Measurements from ENCODE around the gene SNX9.

The SNX9 gene

DNA sequence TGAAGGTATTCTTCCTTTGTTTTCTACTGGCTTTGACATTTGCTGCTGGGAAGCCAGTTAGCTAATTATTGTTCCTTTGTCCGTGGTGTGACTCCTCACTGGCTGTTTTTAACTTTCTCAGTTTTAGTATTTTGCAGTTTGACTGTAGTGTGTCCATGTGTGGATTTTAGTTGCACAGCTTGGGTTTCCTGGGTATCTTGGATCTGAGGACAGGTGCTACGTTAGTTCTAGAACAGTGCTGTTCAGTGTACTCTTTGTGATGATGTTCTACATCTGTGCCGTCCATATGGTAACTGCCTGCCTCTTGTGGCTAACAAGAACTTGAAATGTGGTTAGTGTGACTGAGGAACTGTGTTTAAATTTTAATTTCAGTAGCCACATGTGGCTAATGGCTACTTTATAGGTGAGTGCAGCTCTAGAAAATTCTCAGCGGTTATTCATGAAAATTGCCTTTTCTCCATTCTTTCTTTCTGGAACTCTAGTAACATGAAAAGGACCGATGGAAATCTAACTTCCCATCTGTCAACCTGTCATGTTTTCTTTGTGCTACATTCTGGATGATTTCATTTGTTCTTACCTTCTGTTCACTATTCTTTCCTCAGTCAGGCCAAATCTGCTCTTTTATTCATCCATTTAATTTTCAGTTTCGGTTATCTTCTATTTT lies 7.4 kb downstream of the SNX9 start:
- Histone ChIP-seq H3K9me3 (ENCODE audit: insufficient read depth, low read length) (no peaks in the 10 kb centered on the region), H3K9ac (ENCODE audit: low read length) (no peak overlapping the region), H4K20me1 (ENCODE audit: insufficient read depth, low read length) (peaks cover 12% of the 10 kb centered on the region), H3K27me3 (ENCODE audit: low read depth, low read length) (peaks cover 13% of the 10 kb centered on the region), H3K27ac (ENCODE audit: low read length) (no peak overlapping the region), H3K36me3 (replicated peaks; ENCODE audit: low read depth, low read length) (peaks cover 13% of the 10 kb centered on the region), H2AFZ (ENCODE audit: low read depth, low read length) (no peak overlapping the region), H3K4me1 (ENCODE audit: low read length) (peaks cover 15% of the 10 kb centered on the region), H3K4me2 (ENCODE audit: low read length) (no peak overlapping the region), H3K79me2 (ENCODE audit: low read length) (peaks cover 2% of the 10 kb centered on the region; the same call in 1 of the 2 replicates), H3K4me3 (ENCODE audit: low read length) (no peak overlapping the region)
- TF ChIP-seq, protein P1, sequence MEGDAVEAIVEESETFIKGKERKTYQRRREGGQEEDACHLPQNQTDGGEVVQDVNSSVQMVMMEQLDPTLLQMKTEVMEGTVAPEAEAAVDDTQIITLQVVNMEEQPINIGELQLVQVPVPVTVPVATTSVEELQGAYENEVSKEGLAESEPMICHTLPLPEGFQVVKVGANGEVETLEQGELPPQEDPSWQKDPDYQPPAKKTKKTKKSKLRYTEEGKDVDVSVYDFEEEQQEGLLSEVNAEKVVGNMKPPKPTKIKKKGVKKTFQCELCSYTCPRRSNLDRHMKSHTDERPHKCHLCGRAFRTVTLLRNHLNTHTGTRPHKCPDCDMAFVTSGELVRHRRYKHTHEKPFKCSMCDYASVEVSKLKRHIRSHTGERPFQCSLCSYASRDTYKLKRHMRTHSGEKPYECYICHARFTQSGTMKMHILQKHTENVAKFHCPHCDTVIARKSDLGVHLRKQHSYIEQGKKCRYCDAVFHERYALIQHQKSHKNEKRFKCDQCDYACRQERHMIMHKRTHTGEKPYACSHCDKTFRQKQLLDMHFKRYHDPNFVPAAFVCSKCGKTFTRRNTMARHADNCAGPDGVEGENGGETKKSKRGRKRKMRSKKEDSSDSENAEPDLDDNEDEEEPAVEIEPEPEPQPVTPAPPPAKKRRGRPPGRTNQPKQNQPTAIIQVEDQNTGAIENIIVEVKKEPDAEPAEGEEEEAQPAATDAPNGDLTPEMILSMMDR (IDR thresholded peaks at IDR 0.05; ENCODE audit: low read depth, low read length) = no peak
- TF ChIP-seq EZH2phosphoT487 (IDR thresholded peaks at IDR 0.05; ENCODE audit: low read depth) = no peak

DNA sequence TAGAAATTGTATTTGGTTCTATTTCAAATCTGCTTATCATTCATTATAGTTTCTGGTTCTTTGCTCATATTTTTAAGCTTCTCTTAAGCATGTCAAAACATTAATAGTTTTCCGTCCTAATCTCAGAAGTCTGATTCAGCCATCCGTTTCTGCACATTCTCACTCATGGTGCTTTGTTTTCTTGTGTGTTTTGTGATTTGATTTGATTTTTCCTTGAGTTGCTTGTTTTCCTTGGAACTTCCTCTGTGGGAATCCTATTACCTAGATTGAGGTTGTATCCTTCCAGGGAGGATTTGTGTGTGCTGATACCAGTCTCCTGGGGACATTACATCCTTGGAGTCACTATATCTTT lies 7.9 kb downstream of the SNX9 start:
- H3K4me3 ChIP-seq (ENCODE audit: low read length) = no peak overlapping the region

DNA sequence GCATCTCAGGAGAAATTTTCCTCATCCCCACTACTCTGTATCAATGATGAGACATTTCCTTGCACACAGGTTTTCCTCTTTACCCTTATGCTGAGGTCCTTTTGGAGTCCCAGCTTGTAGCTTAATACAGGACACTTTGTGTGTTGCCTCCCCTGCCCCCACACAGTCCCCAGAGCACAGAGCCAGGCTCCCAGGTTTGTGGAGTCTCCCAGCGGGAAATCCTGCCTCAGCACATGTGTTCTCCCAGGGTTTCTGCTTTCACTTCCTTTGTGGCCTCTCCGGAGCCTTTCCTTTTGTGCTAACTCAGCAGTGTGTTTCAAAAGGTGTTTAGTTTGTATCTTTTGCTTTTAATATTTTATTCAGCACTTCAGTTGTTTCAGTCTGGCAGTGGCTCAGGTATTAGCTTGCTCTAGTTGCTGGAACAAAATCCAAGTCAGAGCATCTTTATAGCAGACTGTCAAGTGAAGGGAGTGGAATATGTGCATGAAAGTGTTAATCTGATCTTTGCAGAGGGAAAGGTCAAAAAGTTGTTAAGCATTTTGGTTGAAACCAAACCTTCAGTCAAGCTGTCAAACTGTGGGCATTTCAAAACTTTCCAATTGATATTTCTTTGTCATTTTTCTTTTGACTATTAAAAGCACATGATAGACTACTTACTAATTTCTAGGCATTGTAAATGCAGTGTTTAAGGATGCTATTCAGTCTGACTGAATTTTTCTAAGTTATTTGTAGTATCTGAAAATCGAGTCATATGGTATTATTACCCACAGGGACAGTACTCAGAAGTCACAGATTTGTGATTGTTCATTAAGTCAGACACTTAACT lies 8.6 kb downstream of the SNX9 start:
- no peak overlapping the region for H3K4me2 ChIP-seq (ENCODE audit: low read length)
- H3K4me1 ChIP-seq (ENCODE audit: low read length) = peaks cover 15% of the 10 kb centered on the region
- H3K36me3 ChIP-seq (replicated peaks; ENCODE audit: low read depth, low read length) = peaks cover 13% of the 10 kb centered on the region
- no peak overlapping the region for H2AFZ ChIP-seq (ENCODE audit: low read depth, low read length)
- H3K27me3 ChIP-seq (ENCODE audit: low read depth, low read length) = peaks cover 13% of the 10 kb centered on the region
- H4K20me1 ChIP-seq (ENCODE audit: insufficient read depth, low read length) = peaks cover 12% of the 10 kb centered on the region
- no peak overlapping the region for H3K9ac ChIP-seq (ENCODE audit: low read length)
- TF ChIP-seq, protein P1 (IDR thresholded peaks at IDR 0.05; ENCODE audit: low read depth, low read length) = no peak
- TF ChIP-seq EZH2phosphoT487 (IDR thresholded peaks at IDR 0.05; ENCODE audit: low read depth) = no peak
- no peak overlapping the region for H3K27ac ChIP-seq (ENCODE audit: low read length)
- no peaks in the 10 kb centered on the region for H3K9me3 ChIP-seq (ENCODE audit: insufficient read depth, low read length)
- no peak overlapping the region for H3K4me3 ChIP-seq (ENCODE audit: low read length)
- peaks cover 2% of the 10 kb centered on the region; the same call in 1 of the 2 replicates for H3K79me2 ChIP-seq (ENCODE audit: low read length)

More for the DNA sequence above, 7.9 kb downstream of the SNX9 start:
- Histone ChIP-seq H3K27ac (ENCODE audit: low read length) (no peak overlapping the region), H3K4me1 (ENCODE audit: low read length) (peaks cover 15% of the 10 kb centered on the region), H2AFZ (ENCODE audit: low read depth, low read length) (no peak overlapping the region), H3K4me2 (ENCODE audit: low read length) (no peak overlapping the region), H3K36me3 (replicated peaks; ENCODE audit: low read depth, low read length) (peaks cover 13% of the 10 kb centered on the region), H3K79me2 (ENCODE audit: low read length) (peaks cover 2% of the 10 kb centered on the region; the same call in 1 of the 2 replicates), H3K27me3 (ENCODE audit: low read depth, low read length) (peaks cover 13% of the 10 kb centered on the region), H4K20me1 (ENCODE audit: insufficient read depth, low read length) (peaks cover 12% of the 10 kb centered on the region), H3K9me3 (ENCODE audit: insufficient read depth, low read length) (no peaks in the 10 kb centered on the region), H3K9ac (ENCODE audit: low read length) (no peak overlapping the region)
- TF ChIP-seq, protein P1 (IDR thresholded peaks at IDR 0.05; ENCODE audit: low read depth, low read length) = no peak
- TF ChIP-seq EZH2phosphoT487 (IDR thresholded peaks at IDR 0.05; ENCODE audit: low read depth) = no peak

DNA sequence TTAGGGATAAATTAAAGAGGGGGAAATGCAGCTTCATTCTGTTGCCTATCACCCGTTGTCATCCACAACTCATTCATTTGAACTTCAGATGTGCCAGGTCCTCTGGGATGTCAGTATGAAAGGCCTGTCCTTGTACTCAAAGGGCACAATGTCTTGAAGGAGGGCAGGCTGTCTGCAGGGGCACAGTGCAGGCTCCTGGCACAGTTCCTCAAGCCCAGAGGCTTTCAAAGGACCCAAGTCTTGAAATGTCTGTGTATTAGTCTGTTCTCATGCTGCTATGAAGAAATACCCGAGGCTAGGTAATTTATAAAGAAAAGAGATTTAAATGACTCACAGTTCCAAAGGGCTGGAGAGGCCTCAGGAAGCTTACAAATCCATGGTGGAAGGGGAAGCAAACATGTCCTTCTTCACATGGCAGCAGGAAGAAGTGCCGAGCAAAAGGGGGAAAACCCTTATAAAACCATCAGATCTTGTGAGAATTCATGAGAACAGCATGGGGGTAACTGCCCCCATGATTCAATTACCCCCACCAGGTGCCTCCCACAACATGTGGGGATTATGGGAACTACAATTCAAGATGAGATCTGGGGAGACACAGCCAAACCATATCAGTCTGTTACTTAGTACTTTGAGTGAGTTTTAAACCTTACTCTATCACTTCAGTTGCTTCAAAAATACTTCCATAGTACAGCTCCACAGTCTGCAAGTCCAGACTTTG lies 9.4 kb downstream of the SNX9 start:
- Histone ChIP-seq H3K9ac (ENCODE audit: low read length) (no peak overlapping the region), H3K4me2 (ENCODE audit: low read length) (no peak overlapping the region), H2AFZ (ENCODE audit: low read depth, low read length) (no peak overlapping the region), H3K27ac (ENCODE audit: low read length) (no peak overlapping the region), H3K79me2 (ENCODE audit: low read length) (peaks cover 2% of the 10 kb centered on the region; the same call in 1 of the 2 replicates), H3K27me3 (ENCODE audit: low read depth, low read length) (peaks cover 19% of the 10 kb centered on the region), H3K9me3 (ENCODE audit: insufficient read depth, low read length) (no peaks in the 10 kb centered on the region), H3K4me3 (ENCODE audit: low read length) (no peak overlapping the region), H3K4me1 (ENCODE audit: low read length) (peaks cover 15% of the 10 kb centered on the region), H4K20me1 (ENCODE audit: insufficient read depth, low read length) (peaks cover 18% of the 10 kb centered on the region), H3K36me3 (replicated peaks; ENCODE audit: low read depth, low read length) (peaks cover 13% of the 10 kb centered on the region)
- TF ChIP-seq, protein P1 (IDR thresholded peaks at IDR 0.05; ENCODE audit: low read depth, low read length) = no peak
- TF ChIP-seq EZH2phosphoT487 (IDR thresholded peaks at IDR 0.05; ENCODE audit: low read depth) = no peak

All from OCI-LY3 (cell line).